Astrocyte of the hippocampus (primary cell): ENCODE measurements around the gene FGF1.

ENCODE experiments used
- DNase-seq: peaks from one replicate; pipeline ENCODE4 v3.0.0; 2011; ENCODE audit warnings: low read depth, low spot score

FGF1 gene

GRCh38 chr5:142685418-142686209 is at the start of gene FGF1:
FGF1 (minus strand) TSS chr5:142686090; CDS start chr5:142614127, 71,963 bp downstream.
- DNase-seq = peak; percentile 83

- no peak for DNase-seq
These were observed 41.8 kb upstream of the FGF1 start for GRCh38 chr5:142727735-142728047.

- DNase-seq = peak; percentile 20
These were observed 40.4 kb upstream of the FGF1 start for GRCh38 chr5:142726188-142726731.

- DNase-seq = no peak
These were observed 39.6 kb upstream of the FGF1 start for GRCh38 chr5:142725231-142726187.

GRCh38 chr5:142724821-142725220 is 38.9 kb upstream of the FGF1 start:
- no peak for DNase-seq

GRCh38 chr5:142722896-142723295 is 37.0 kb upstream of the FGF1 start:
- no peak for DNase-seq

GRCh38 chr5:142722146-142722545 is 36.3 kb upstream of the FGF1 start:
- DNase-seq = peak; percentile 28

GRCh38 chr5:142720641-142721271 is 34.9 kb upstream of the FGF1 start:
- DNase-seq = no peak

- no peak for DNase-seq
These were observed 34.0 kb upstream of the FGF1 start for GRCh38 chr5:142719836-142720370.

- peak; percentile 74 for DNase-seq
These were observed 31.8 kb upstream of the FGF1 start for GRCh38 chr5:142717582-142718215.

GRCh38 chr5:142716963-142717362 is 31.1 kb upstream of the FGF1 start:
- DNase-seq = peak; percentile 84

- no peak for DNase-seq
These were observed 29.4 kb upstream of the FGF1 start for GRCh38 chr5:142715291-142715690.

- peak; percentile 94 for DNase-seq
These were observed 27.3 kb upstream of the FGF1 start for GRCh38 chr5:142713121-142713706.

GRCh38 chr5:142703153-142703552 is 17.3 kb upstream of the FGF1 start:
- DNase-seq = no peak

- DNase-seq = no peak
These were observed 15.9 kb upstream of the FGF1 start for GRCh38 chr5:142701673-142702311.

GRCh38 chr5:142700566-142700965 is 14.7 kb upstream of the FGF1 start:
- DNase-seq = no peak

- DNase-seq = peak; percentile 92
These were observed 13.4 kb upstream of the FGF1 start for GRCh38 chr5:142699184-142699720.

- DNase-seq = no peak
These were observed 12.7 kb upstream of the FGF1 start for GRCh38 chr5:142698447-142699183.
